GM21447 (cell line): ENCODE results near the gene MYZAP.
"Not testable (repeated sequence)": the region's sequence is repeated elsewhere in the genome, so short reads cannot be mapped to it uniquely, and the experiment has no call there.

Source experiments
- ATAC-seq: cut with Tn5 transposase; IDR thresholded peaks from one replicate; pipeline ENCODE4 v1.9.1; 2021; ENCODE audit not compliant: unreplicated experiment

MYZAP gene

DNA sequence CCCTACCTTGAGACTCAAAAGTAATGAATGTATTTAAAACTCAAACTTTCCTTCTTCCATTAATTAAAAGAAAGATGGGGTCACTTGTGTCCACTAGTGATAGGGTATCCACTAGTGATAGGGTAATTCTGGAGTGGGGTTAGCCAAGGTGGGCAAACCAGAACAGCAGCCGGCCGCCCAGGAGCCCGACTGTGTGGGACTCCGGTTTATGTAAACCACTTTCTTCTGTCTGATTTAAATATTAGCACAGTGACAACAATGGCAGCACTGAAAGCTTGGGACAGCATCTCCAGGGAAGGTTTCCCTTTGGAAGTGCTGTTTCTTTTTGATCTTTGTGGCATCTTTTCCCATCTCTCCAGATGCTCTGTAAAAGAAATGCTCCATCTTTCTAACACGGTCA is 722 bp downstream of the MYZAP start:
- no peak for ATAC-seq

GRCh38 chr15:57592836-57593420 is 1.2 kb downstream of the MYZAP start:
- no peak for ATAC-seq

- ATAC-seq: no peak
Observed at GRCh38 chr15:57594479-57594878, 2.8 kb downstream of the MYZAP start.

- ATAC-seq: no peak
Observed at GRCh38 chr15:57595011-57595866, 3.5 kb downstream of the MYZAP start.

DNA sequence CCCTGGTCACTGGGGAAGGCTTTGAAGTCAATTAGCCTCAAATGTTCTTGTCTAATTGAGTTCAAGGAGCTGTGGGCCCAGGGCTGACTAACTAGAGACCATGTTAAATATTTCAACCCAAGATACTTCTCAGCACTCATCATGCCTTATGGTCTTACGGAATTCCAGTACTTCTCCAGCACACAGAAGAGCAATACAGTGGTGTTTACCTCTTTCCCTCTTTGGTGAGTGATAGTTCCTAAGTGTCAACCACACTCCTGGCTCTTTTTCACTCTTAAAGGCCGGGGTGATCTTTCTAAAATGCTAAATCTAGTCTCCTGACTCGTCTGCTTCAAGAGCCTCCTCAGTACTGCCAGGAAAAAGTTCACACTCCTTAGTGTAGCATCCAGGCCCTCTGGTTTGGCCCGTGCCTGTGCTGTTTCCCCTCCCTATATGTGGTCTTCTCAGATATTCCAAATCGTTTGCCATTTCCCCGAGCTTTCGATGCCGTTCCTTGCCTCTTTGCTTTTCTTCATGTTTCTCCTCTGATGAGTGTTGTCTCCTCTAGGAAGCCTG is 4.7 kb downstream of the MYZAP start:
- ATAC-seq: no peak

DNA sequence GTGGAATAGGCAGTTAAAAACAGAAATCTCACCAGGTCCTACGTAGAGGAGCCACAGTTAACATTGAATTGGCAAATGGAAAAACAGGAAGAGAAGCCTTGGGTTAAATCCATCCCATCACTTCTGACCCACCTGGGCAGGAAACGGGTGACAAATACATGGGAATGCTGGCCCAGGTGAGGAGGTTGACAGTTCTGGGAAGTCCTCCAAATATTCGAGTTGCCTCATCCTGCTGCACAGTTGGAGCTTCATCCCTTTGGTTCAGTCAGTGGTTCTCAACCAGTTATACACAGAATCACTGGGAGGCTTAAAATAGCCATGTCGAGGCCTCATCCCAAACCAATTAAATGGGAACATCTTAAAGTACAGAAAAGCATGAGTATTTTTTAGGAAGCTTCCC is 5.3 kb downstream of the MYZAP start:
- no peak for ATAC-seq

GRCh38 chr15:57597431-57597830 is 5.7 kb downstream of the MYZAP start:
- ATAC-seq: no peak

DNA sequence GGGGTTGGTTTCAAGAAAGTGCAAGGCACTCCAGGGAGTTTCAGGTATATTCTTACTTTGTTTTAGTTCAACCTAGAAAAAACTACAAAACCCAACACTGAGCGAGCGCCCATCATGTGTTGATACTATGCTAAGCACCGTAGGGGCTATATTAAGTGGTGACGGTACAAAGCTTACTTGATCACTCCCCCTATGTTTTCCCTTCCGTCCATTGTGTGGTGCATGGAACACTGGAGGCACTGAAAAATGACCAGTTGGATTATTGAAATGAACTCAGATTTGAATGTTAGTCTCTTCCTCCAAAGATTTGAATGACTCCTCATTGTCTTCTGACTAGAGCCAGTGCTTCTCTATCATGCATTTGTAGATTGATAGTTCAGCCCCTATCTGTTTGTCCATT is 6.6 kb downstream of the MYZAP start:
- ATAC-seq: no peak

DNA sequence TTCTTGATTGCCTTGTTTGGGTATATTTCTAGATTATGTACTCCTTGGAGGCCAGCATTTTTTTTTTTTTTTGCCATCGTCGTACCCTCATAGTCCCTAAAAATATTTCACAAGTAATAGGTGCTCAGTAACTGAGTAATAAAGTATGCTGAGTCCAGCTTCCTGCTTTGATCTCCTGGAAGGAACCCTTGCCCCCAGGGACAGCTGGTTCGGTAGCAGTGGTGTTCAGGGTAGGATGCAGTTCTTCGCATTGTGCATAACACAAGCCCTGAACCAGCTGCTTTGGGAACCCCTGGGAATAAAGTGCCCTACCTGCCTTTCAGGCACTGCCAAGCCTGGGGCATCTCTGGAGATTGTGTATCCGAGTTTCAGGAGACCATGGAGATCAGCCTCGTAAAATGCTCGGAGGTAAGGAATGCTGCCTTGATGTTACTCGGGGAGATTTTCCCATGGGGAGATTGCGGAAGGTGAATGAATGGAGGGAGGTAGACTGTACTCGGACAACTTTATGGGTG is 7.6 kb downstream of the MYZAP start:
- ATAC-seq: no peak

- ATAC-seq: no peak
Observed at GRCh38 chr15:57600197-57600596, 8.5 kb downstream of the MYZAP start.

GRCh38 chr15:57604507-57604906 is 12.8 kb downstream of the MYZAP start:
- no peak for ATAC-seq

DNA sequence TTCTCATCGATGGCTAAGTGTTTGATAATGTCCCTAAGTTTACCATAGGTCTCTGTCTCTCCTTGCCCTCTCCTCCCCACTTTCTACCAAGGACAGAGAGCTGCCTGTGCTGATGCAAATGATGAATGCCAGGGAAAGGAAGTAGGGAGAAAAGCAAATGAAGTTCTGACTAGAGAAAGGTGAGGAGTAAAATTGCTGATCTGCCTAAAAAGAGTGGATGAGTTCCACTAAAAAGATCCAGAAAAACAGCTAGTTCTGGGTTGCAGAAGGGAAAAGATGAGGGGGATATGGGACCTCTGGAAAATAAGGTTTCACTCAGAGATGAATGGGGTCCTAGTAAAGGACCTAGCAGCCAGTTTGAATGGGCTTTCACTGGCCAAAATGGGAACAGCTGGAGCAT is 13.8 kb downstream of the MYZAP start:
- ATAC-seq: no peak

GRCh38 chr15:57606048-57606447 is 14.3 kb downstream of the MYZAP start:
- no peak for ATAC-seq

GRCh38 chr15:57606816-57607215 is 15.1 kb downstream of the MYZAP start:
- ATAC-seq: no peak

DNA sequence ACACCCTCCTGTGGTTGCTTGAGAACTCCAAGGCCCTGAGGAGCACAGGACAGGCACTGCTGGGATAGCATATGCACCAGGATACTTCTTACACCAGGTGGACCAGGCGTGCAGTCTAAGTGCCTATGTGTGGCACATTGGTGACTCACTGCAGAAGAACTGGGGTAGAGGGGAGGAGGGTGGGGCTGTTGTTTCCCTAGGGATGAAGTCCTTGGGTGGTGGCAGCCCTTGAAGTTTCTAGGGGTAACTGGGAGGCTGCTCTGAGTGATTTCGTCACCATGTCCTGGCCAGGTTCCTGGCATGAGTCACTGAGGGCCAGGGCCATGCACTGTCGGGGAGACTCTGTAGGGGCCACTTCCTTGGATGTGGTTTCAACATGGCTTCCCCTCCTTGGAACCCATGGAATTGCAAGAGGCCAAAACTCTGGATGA is 15.9 kb downstream of the MYZAP start:
- no peak for ATAC-seq

GRCh38 chr15:57609805-57610529 is 18.3 kb downstream of the MYZAP start:
- no peak for ATAC-seq

DNA sequence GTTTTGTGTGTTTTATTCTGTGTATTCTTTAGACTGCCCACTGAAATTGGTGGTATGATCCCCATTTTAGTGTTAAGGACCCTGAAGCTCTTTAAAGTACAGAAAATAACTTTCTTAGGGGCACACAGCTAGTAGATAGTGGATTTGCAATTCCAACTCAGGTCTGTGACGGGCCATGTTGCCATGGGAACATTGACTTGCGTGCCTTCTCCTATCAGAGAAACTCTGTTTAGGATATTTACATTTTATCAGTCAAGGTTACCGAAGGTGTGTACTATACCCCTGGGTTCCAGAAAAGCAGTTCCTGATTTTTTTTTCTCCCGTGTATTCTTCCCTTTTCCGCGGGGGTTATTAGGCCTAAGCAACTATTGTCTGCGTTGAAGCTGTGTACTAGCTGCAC is 19.4 kb downstream of the MYZAP start:
- no peak for ATAC-seq

- no peak for ATAC-seq
Observed at GRCh38 chr15:57611938-57612337, 20.2 kb downstream of the MYZAP start.

GRCh38 chr15:57614241-57614640 is 22.5 kb downstream of the MYZAP start:
- ATAC-seq: no peak

GRCh38 chr15:57615951-57616496 is 24.3 kb downstream of the MYZAP start:
- ATAC-seq: not testable (repeated sequence)

DNA sequence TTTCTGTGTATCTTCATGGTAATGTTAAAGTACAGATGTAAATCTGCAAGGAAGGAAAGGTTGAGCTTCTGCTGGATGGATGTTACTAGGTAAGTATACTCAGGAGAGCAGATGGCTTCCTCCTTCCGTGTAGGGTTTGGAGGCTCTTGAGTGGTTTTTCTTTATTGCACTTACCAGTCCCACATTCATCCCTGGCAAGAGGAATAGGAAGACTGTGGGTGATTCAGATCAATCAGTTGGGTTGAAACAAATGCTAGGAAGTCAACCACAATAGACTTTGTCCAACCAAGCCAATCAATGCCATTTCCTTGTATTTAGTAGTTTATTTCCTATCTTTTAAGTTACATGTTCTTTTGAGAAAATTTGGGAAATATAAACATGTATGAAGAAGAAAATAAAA is 26.6 kb downstream of the MYZAP start:
- ATAC-seq: no peak
